Activated CD4-positive, alpha-beta memory T cell treated with anti-CD3 and anti-CD28 coated beads, Interleukin-2, amount 10 ng/mL, durations not matched to agents 7 days and 5 days (primary cell): ENCODE data around the gene EIF5. TPM values are rescaled to one million over a fixed set of nuclear protein-coding genes. Genes with fewer than 3 reads are reported as not detected.

Source experiments
- CTCF ChIA-PET: fragments of 350-600 bp; sonication (Branson Sonifier 250); formaldehyde crosslinking; loops from one replicate; lab custom pipeline; 2021; ENCODE audit warnings: antibody characterized with exemption, inconsistent platforms; lab: Charles Lee
- POLR2A ChIA-PET: fragments of 350-600 bp; sonication (Branson Sonifier 250); formaldehyde crosslinking; loops from one replicate; lab custom pipeline; 2021; ENCODE audit warnings: antibody characterized with exemption; lab: Charles Lee
- DNase-seq: peaks from one replicate; pipeline ENCODE4 v3.0.0-alpha.2; 2020
- H3K27ac Mint-ChIP-seq: one replicate; pipeline ENCODE4 v1.8.0; 2021; ENCODE audit warnings: mild to moderate bottlenecking, mixed read lengths
- H3K27me3 Mint-ChIP-seq: one replicate; pipeline ENCODE4 v1.8.0; 2021; ENCODE audit warnings: mixed read lengths
- H3K36me3 Mint-ChIP-seq: one replicate; pipeline ENCODE4 v1.8.0; 2021; ENCODE audit warnings: low read depth, mixed read lengths
- H3K4me1 Mint-ChIP-seq: one replicate; pipeline ENCODE4 v1.8.0; 2021; ENCODE audit warnings: mixed read lengths
- H3K4me3 Mint-ChIP-seq: one replicate; pipeline ENCODE4 v1.8.0; 2021; ENCODE audit warnings: mild to moderate bottlenecking, mixed read lengths
- H3K9me3 Mint-ChIP-seq: one replicate; pipeline ENCODE4 v1.8.0; 2021; ENCODE audit warnings: mixed read lengths
- total RNA-seq, 2 experiments: library from RNA; stranded (reverse); gene quantifications; one replicate each; pipeline ENCODE4 v1.2.3, GENCODE V29; 2021

The EIF5 gene
- 100 to 1,000 TPM; 188 to 197 TPM for total RNA-seq

- DNase-seq = peak; percentile 99
- ChIA-PET POLR2A (interaction anchor here (0.9 to 6.8 kb wide), 22 partner anchors 10 to 1058 kb away, joined by 3 to 69 read pairs (median 4); partner anchors contain the start of genes ANKRD9, BAG5, COA8 and MARK3), CTCF (interaction anchor here (0.5 to 5.6 kb wide), 4 partner anchors 12 to 1525 kb away, joined by 3 to 31 read pairs (median 3); no protein-coding TSS in a partner anchor)
- peaks cover 44% of the 10 kb centered on the region for H3K36me3 Mint-ChIP-seq
- no peaks in the 10 kb centered on the region for H3K9me3 Mint-ChIP-seq
- peaks cover 44% of the 10 kb centered on the region for H3K4me1 Mint-ChIP-seq
- peak within 1 kb of the TSS; percentile 92 for H3K27ac Mint-ChIP-seq
- H3K4me3 Mint-ChIP-seq = peak within 1 kb of the TSS; percentile 86
- H3K27me3 Mint-ChIP-seq = no peaks in the 10 kb centered on the region
These were observed at the start of gene EIF5 for GRCh38 chr14:103333754-103334643. Gene EIF5, plus strand, starts transcription at chr14:103334237. Its CDS starts 1,624 bp downstream, at chr14:103335861.

GRCh38 chr14:103284574-103285467 lies 49.2 kb upstream of the EIF5 start:
- DNase-seq = no peak
- no peak overlapping the region for H3K4me3 Mint-ChIP-seq
- no peaks in the 10 kb centered on the region for H3K9me3 Mint-ChIP-seq
- POLR2A ChIA-PET = no interaction called here
- CTCF ChIA-PET = no interaction called here
- H3K4me1 Mint-ChIP-seq = peaks cover 4% of the 10 kb centered on the region
- peaks cover 60% of the 10 kb centered on the region for H3K27me3 Mint-ChIP-seq
- no peak overlapping the region for H3K27ac Mint-ChIP-seq
- H3K36me3 Mint-ChIP-seq = no peaks in the 10 kb centered on the region

GRCh38 chr14:103286460-103286859 lies 47.6 kb upstream of the EIF5 start:
- H3K36me3 Mint-ChIP-seq = no peaks in the 10 kb centered on the region
- H3K4me1 Mint-ChIP-seq = no peaks in the 10 kb centered on the region
- no peak for DNase-seq
- CTCF ChIA-PET = interaction anchor here (0.8 kb wide), 1 partner anchor 180 kb away, joined by 3 read pairs; no protein-coding TSS in a partner anchor
- POLR2A ChIA-PET = no interaction called here
- peaks cover 50% of the 10 kb centered on the region for H3K27me3 Mint-ChIP-seq
- no peak overlapping the region for H3K27ac Mint-ChIP-seq
- H3K4me3 Mint-ChIP-seq = no peak overlapping the region
- H3K9me3 Mint-ChIP-seq = no peaks in the 10 kb centered on the region

GRCh38 chr14:103286968-103287850 lies 46.8 kb upstream of the EIF5 start:
- Mint-ChIP-seq H3K27me3 (peaks cover 44% of the 10 kb centered on the region), H3K4me3 (no peak overlapping the region), H3K4me1 (no peaks in the 10 kb centered on the region), H3K36me3 (no peaks in the 10 kb centered on the region), H3K27ac (no peak overlapping the region), H3K9me3 (no peaks in the 10 kb centered on the region)
- POLR2A ChIA-PET = no interaction called here
- CTCF ChIA-PET = interaction anchor here (0.8 kb wide), 1 partner anchor 181 kb away, joined by 3 read pairs; no protein-coding TSS in a partner anchor
- no peak for DNase-seq

- H3K4me1 Mint-ChIP-seq = no peaks in the 10 kb centered on the region
- ChIA-PET POLR2A (no interaction called here), CTCF (interaction anchor here (0.6 kb wide), 1 partner anchor 250 kb away, joined by 3 read pairs; no protein-coding TSS in a partner anchor)
- H3K36me3 Mint-ChIP-seq = no peaks in the 10 kb centered on the region
- H3K27me3 Mint-ChIP-seq = peaks cover 44% of the 10 kb centered on the region
- H3K9me3 Mint-ChIP-seq = no peaks in the 10 kb centered on the region
- H3K27ac Mint-ChIP-seq = no peak overlapping the region
- no peak for DNase-seq
- H3K4me3 Mint-ChIP-seq = no peak overlapping the region
These were observed 45.8 kb upstream of the EIF5 start for GRCh38 chr14:103288076-103288766.

- no peaks in the 10 kb centered on the region for H3K36me3 Mint-ChIP-seq
- ChIA-PET POLR2A (no interaction called here), CTCF (no interaction called here)
- no peaks in the 10 kb centered on the region for H3K9me3 Mint-ChIP-seq
- H3K27ac Mint-ChIP-seq = no peak overlapping the region
- H3K4me1 Mint-ChIP-seq = no peaks in the 10 kb centered on the region
- DNase-seq = no peak
- H3K27me3 Mint-ChIP-seq = peaks cover 31% of the 10 kb centered on the region
- H3K4me3 Mint-ChIP-seq = no peak overlapping the region
These were observed 44.0 kb upstream of the EIF5 start for GRCh38 chr14:103290056-103290455.

- ChIA-PET POLR2A (no interaction called here), CTCF (interaction anchor here (1.5 to 3.4 kb wide), 2 partner anchors 186 to 213 kb away, joined by 3 to 22 read pairs; no protein-coding TSS in a partner anchor)
- Mint-ChIP-seq H3K27ac (no peak overlapping the region), H3K9me3 (no peaks in the 10 kb centered on the region), H3K36me3 (no peaks in the 10 kb centered on the region), H3K4me1 (no peaks in the 10 kb centered on the region), H3K4me3 (no peak overlapping the region), H3K27me3 (peaks cover 29% of the 10 kb centered on the region)
- DNase-seq = no peak
These were observed 43.5 kb upstream of the EIF5 start for GRCh38 chr14:103290494-103290893.

- no peaks in the 10 kb centered on the region for H3K9me3 Mint-ChIP-seq
- no peak overlapping the region for H3K4me3 Mint-ChIP-seq
- CTCF ChIA-PET = interaction anchor here (1.5 to 3.4 kb wide), 3 partner anchors 13 to 214 kb away, joined by 3 to 22 read pairs (median 6); no protein-coding TSS in a partner anchor
These were observed 43.1 kb upstream of the EIF5 start for GRCh38 chr14:103290961-103291360.

GRCh38 chr14:103292426-103293374 lies 41.3 kb upstream of the EIF5 start:
- peak; percentile 76 for DNase-seq
- no peaks in the 10 kb centered on the region for H3K9me3 Mint-ChIP-seq
- no peaks in the 10 kb centered on the region for H3K4me1 Mint-ChIP-seq
- H3K4me3 Mint-ChIP-seq = no peak overlapping the region
- POLR2A ChIA-PET = no interaction called here
- H3K36me3 Mint-ChIP-seq = no peaks in the 10 kb centered on the region
- H3K27ac Mint-ChIP-seq = no peak overlapping the region
- CTCF ChIA-PET = interaction anchor here (0.6 to 3.4 kb wide), 7 partner anchors 9 to 597 kb away, joined by 3 to 22 read pairs (median 3); no protein-coding TSS in a partner anchor
- H3K27me3 Mint-ChIP-seq = peaks cover 13% of the 10 kb centered on the region

More at GRCh38 chr14:103290961-103291360, 43.1 kb upstream of the EIF5 start:
- Mint-ChIP-seq H3K27me3 (peaks cover 27% of the 10 kb centered on the region), H3K27ac (no peak overlapping the region), H3K4me1 (no peaks in the 10 kb centered on the region), H3K36me3 (no peaks in the 10 kb centered on the region)
- POLR2A ChIA-PET = no interaction called here
- DNase-seq = no peak

- DNase-seq = no peak
- Mint-ChIP-seq H3K9me3 (no peaks in the 10 kb centered on the region), H3K27me3 (peaks cover 10% of the 10 kb centered on the region), H3K36me3 (no peaks in the 10 kb centered on the region), H3K4me3 (no peak overlapping the region), H3K4me1 (no peaks in the 10 kb centered on the region), H3K27ac (no peak overlapping the region)
- ChIA-PET POLR2A (no interaction called here), CTCF (interaction anchor here (1.3 to 3.4 kb wide), 2 partner anchors 189 to 217 kb away, joined by 3 to 22 read pairs; no protein-coding TSS in a partner anchor)
These were observed 40.6 kb upstream of the EIF5 start for GRCh38 chr14:103293465-103293864.
